DND-41 (cell line): ENCODE data around the gene DLEU7.

ENCODE experiments used
- CTCF ChIP-seq: IDR thresholded peaks from 2 replicates; pipeline ENCODE4 v1.5.1; 2012; ENCODE audit warnings: borderline replicate concordance, low read length, moderate library complexity, mild to moderate bottlenecking; ENCODE audit not compliant: poor library complexity, severe bottlenecking; ENCODE audit errors: extremely low read depth
- EZH2 ChIP-seq: IDR thresholded peaks from 3 replicates; pipeline ENCODE4 v1.6.1; 2012; ENCODE audit warnings: borderline replicate concordance, low read depth, mild to moderate bottlenecking, moderate library complexity, low read length, inconsistent platforms; ENCODE audit not compliant: severe bottlenecking

- TF ChIP-seq EZH2: no peak
- no peak for TF ChIP-seq CTCF
These were observed 40.2 kb upstream of the DLEU7 start for GRCh38 chr13:50883728-50884127.
